Activated CD4-positive, alpha-beta T cell treated with anti-CD3 and anti-CD28 coated beads, Interleukin-2, Interleukin-4, amounts not matched to agents 100 ng/mL and 50 ng/mL, durations not matched to agents 16 hours and 8 hours (primary cell): Measurements from ENCODE around the gene LHPP.

ENCODE experiments used
- DNase-seq: peaks from one replicate; pipeline ENCODE4 v3.0.0-alpha.2; 2020; ENCODE audit warnings: low spot score

The LHPP gene

DNA sequence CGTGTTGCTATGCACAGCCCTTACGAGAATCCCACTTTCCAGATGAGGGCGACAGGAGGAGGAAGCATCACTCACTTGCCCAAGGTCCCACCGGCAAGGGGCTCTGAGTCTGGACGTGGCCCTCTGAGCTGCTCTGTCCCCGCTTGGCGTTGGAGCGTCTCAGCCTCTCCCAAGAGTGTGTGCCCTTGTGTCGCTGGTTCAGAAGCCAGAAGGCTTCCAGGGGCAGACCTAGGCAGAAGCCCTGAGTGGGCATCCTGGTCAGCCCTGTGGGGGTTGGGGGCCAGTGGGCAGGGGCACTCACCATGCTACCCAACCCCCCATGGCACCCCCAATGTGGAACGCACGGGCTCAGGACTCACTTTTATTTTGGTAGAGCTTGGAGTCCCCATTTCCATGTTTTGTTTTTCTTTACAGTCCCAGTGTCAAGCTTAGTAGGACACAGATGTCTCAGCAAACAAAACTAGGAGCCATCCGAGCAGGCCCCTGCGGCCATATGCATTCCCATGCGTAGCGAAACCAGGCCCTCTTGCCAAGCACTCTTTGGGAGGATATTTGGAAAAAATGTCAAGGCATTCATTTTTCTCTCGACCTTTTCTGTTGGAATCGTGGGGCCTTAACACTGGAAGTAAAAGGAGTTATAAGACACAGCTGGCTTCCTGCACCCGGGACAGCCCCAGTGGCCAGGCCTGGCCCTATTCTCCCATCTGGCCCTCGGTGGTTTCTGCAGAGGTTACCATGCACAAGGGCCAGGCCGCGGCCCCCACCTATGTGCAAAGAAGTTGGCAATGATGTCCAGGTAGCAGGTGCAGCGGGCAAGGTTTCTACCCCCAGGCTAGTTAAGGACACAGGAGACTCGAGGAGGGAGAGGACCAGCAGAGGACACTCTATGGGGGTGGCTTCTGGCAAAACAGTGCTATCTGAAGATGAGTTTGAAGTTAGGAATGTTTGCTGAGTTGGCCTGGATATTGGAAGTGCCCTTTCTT lies 97.0 kb downstream of the LHPP start:
- no peak for DNase-seq

DNA sequence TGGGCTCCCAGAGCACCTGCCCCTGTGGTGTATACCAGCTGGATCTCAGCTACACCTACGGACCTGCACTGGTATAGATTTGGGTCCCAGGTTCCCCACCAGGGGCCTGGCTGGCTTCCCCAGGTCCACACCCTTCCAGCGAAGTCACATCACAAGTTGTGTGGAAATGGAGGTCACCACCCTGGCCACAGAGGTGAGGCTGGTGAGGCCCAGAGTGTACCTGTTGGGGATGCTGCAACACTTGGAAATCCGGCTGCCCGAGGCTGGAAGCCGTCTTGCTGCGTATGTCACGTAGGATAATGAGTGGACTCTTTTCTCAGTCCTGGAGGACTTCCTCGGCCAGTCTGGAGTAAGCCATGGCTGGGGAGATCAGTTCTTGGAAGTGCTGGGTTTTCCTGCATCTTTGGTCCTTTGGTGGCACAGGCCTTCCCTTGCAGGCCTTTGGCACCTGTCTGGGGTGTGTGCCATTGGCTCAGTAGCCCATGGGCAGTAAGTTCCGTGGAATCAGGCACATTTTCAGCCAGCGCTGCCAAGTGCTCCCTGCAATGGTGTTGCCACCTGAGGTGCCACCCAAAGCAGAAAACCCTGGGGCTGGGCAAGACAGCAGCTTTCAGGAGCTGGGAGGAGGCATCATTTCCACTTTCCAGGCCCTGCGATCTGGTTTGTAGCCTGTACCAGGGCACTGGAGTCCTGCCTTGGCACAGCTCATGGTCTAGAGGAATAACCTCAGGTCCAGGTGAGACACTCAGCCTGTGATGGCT lies 97.9 kb downstream of the LHPP start:
- no peak for DNase-seq

DNA sequence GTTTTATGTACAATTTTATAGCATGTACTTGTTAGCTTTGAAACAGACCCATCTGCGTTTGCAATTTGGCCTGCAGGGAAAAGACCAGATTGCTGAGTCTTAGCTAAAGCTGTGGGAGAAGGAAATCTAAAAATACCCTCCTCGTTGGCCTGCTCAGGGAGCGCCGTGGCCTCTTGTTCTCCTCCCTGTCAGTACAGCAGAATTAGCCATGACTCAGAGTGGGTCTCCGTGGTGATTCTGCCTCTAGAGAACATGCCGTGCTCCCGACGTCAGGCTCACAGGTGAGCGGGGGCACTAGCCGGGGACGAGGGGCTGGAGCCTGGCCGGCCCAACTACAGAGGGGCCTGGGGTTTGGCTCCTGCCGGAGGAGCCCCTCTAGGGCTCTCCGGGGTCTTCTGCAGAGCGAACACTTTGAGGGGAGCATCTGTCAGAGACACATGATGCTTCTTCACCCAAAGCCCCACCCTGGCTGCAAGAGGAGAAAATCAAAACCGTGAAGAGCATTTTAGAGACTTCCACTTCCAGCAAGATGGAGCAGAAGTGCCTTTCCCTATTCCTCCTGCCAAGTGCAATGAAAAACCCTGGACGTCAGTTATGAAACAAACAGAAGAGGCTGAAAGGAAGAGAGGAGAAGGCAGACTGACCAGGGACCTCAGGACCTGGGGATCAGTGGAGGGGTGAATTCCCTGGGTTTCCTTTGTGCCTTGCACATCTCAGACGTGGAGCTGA lies 98.9 kb downstream of the LHPP start:
- DNase-seq: no peak

DNA sequence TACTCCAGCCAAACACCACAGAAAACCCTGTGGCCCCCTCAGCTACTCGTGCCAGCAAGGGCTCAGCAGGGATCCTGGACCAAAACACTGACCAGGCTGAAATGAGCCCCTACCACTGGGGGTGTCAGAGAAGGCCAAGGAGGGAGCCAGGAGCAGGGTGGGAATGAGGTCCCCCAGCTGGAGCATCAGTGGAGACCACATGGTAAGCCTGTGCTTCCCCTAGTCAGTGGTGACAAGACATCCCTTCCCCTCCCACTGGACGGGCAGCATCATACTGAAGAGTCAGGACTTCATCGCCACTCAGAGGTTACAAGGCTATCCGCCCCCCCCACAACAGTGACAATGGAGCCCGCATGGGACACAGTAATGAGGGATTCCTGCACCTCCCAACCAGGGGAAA lies 99.6 kb downstream of the LHPP start:
- DNase-seq: no peak

DNA sequence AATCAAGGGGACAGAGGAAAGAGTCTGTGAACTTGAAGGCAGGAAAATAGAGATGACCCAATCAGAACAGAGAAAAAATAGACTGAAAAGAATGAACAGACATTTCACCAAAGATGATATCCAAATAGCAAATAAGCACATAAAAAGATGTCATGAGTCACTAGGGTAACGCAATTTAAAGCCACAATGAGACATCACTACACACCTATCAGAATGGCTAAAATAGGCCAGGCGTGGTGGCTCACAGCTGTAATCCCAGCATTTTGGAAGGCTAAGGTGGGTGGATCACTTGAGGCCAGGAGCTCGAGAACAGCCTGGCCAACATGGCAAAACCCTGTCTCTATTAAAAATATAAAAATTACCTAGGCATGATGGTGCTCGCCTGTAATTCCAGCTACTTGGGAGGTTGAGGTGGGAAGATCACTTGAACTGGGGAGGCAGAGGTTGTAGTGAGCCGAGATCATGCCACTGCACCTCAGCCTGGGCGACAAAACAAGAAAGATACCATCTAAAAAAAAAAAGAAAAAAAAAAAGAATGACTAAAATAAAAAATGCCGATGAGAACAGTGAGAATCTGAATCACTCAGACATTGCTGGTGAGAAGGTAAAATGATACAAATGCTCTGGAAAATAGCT lies 100.9 kb downstream of the LHPP start:
- no peak for DNase-seq

DNA sequence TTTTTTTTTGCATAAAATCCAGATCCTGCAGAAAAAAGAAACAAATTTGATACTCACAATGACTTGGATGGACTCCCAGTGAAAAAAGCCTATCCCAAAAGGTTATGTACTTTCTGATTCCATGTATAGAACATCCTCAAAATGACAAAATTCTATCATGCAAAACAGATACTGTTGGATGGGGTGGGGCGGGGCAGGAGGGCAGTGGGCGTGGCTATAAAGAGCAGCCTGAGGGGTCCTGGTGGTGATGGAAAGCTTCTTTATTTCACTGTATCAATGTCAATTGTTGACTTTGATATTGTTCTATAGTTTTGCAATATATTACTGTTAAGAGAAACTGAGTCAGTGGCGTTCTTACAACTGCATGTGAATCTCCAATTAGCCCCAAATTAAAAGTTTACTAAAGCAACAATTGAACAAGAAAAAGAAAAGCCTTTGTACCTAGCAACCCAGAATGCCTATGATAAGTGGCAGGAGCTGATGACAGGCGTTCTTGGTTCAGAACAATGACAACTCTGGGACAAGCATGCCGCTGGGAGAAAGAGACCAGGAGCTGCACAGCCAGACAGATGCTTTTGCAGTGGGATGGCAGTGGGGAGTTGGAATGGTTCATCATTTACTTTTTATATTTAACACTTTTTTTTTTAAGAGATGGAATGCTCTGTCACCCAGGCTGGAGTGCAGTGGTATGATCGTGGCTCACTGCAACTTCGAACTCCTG lies 101.9 kb downstream of the LHPP start:
- DNase-seq: no peak

DNA sequence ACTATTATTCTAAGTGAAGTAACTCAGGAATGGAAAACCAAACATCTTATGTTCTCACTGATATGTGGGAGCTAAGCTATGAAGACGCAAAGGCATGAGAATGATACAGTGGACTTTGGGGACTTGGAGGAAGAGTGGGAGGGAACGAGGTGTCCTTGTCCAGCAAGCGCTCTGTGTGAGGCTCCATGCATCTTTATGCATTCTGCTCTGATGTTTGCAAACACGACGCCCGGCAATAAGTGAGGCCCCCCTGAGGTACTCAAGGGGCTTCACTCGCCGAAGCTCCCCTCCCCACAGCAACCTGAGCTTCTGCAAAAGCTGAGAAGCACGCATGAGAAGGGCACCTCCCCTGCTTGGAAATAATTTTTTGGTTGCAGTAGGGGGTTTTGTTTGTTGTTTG lies 103.3 kb downstream of the LHPP start:
- DNase-seq: no peak

DNA sequence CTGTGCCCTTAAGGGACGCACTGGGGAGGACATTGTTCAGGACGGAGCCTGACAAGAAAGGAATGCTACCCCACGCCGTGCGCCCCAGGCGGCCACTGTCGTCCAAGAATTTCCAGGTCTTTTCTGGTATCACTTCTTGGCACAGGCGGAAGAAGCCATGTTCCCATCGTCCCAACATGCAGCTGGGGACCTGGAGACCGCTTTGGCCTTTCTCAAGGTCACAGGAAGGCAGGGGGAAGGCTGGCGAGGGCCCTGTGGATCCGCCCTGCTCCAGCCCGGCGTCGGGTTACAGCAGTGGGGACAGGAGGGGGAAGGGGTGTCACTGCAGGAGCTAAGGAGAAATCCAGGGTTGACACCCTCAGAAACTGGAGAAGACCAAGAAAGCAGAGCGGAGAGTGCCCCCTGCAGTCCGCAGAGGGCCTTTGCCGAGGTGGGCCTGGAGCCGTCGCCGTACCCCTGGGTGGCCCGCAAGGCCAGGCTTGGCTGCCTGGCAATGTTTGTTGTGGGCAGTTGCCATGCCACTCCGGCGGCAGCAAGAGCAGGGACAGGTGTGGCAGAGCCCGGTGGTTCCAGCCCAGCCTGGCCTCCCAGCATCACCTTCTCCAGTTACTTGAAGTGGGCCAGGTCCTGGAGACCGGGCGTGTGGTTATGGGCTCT lies 104.1 kb downstream of the LHPP start:
- DNase-seq: no peak

DNA sequence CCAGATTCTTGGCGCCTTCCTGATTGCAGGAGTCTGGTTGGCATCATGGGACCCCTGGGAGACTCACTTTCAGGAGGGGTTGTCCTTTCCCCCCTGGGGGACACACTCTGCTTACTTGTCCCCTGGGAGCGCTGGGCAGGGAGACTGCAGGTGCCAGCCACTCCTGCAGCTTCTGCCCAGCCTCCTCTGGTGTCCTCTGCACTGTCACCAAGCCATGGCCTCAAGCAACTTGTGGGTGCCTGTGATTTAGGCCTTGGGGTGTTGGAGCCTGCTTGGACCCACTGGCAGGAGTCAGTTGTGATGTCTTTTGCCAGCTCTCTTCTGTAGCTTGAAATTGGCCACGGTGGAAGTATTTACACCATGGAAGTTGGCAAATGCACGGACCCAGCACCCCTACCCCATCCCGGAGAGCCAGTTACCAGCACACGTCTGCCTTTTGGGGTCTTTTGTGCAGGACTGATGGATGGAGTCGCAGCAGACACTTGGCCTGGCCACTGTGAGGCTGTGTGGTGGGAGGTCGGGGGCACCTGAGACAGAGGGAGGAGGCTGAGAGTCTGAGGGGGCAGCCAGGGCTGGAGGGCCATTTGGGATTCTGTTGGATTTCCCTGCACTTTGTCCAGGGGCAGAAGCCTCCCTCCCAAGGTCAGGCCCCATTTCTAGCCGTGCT lies 104.7 kb downstream of the LHPP start:
- DNase-seq: no peak

DNA sequence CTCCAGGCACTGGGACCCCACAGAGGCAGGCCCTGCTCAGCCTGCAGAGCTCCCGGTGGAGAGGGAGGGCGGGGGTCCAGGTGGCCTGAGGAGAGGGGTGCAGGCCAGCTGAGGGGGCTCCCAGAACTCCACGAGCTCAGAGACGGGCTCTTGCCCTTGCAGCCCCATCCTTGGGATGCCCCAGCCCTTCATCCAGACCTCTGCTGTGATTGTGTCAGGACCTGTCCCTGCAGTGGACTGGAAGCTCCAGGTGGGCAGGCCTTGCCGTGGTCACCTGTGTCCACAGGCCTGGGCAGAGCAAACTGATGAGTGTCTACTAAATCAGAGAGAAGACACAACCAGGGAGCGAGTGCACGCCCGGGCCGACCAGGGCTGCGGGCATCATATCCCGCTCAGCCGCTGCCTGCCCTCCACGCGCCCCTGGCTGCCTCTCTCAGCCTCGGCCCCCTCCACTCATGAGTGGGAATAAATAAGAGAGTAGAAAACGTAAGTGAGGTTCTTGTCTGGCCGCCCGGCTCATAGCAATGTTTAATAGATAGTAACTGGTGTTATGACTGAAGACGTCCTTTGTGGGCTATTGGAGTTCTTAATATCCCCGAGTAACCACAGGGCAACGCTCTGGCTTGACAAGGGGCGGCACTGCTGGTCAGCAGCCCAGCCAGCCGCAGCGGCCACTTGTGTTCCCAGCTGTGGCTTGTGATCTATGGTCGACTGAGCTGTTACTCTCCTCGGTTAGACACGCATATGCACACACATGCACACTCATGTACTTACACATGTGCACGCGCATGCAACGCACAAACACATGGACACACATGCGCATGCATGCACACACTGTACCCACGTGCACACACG lies 105.6 kb downstream of the LHPP start:
- no peak for DNase-seq

DNA sequence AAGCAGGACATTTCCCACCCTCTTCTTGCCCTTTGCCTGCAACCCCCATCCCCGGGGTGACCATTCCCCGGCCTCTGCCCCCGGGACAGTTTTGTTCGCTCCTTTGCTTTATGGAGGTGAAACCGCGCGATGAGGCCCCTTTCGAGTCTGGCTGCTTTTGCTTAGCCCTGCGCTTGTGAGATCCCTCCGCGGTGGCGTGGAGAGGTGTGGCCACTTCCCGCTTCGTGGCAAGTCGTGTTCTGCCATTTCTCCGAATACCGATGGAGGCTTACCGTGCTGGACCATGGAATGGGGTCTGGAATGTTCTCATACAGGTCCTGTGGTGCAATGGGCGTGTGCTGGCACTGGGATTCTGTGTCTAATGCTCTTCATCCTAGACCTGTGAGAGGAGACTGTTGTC lies 106.7 kb downstream of the LHPP start:
- DNase-seq: no peak

DNA sequence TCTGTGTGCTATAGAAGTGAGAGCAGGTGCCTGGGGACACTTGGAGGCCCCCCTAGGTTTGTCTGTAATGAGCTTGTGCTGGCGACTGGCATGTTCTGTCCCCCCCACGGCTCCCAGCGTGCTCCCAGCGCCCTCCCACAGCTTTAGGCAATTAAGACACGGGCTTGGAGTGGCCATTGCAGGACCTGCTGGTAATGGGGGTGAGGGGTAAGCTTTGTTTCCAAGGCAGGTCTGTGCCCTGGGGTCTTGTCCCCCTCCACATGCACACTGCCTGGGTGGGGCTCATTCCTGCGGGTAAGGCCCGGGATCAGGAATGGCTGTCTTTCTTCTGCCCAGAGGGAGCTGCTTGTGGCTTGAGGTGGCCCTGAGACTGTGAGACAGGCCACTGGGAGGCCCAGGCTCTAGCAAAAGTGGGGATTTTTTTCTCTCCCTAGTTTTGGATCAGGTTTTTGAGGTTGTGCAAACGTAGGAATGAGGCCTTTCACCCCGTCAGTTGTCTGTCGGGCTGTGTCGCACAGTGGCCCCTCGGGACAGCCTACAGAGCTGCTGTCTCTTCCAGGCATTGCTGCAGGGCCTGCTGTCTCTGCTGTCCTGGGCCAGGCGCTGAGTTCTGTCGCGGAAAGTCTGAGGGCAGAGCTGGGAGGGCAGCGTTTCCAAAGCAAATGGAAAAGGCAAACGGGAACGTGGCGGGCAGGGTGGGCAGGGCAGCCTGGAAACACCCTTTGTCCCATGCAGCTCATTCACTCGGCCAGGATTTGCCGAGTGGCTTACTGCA lies 107.4 kb downstream of the LHPP start:
- DNase-seq: no peak

DNA sequence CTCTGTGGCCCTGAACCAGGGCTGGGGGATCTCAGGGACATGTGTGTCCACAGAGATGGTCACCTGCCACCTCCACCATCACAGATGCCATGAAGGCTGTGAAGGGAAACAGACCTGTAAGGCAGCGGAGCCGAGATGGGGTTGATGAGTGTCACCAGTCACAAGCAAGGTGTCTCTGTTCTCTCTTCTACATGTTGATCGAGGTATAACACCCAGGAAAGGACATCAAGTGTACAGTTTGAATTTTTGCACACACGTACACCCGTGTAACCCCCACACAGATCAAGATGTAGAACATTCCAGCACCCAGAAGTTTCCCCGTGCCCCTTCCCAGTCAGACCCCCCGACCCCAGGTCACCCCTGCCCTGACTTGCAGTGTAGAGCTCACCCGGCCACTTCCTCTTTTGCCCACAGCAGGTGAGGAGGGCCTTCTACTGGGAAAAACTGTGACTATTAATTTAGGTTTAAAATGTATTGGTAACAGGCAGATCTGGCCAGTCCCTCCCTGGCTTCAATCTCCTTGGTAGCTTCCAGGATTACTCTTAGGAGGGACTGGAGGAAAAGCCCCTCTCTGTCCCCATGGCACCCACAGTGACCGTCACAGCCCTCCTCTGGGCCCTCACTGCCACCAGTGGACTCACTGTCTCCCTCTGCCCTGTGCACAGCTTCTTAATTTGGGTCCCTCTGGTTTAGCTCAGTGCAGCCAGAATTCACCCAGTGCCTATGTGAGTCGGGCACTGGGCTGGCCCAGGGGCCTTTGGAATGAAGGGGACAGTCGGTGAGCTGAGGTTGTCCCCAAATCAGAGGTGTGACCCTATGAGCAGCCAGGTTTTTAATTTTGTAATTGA lies 108.2 kb downstream of the LHPP start:
- no peak for DNase-seq

DNA sequence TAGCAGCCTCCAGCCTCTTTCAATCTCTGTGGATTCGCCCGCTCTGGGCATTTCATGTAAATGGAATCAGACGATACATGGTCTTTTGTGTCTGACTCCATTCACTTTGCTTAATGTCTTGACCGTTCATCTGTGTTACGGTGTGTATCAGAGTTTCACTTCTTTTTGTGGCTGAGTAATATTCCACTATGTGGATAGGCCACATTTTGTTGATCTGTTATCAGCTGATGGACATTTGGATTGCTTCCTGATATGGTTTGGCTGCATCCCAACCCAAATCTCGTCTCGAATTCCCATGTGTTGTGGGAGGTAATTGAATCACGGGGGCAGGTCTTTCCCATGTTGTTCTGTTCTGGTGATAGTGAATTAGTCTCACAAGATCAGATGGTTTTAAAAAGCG lies 109.0 kb downstream of the LHPP start:
- no peak for DNase-seq

DNA sequence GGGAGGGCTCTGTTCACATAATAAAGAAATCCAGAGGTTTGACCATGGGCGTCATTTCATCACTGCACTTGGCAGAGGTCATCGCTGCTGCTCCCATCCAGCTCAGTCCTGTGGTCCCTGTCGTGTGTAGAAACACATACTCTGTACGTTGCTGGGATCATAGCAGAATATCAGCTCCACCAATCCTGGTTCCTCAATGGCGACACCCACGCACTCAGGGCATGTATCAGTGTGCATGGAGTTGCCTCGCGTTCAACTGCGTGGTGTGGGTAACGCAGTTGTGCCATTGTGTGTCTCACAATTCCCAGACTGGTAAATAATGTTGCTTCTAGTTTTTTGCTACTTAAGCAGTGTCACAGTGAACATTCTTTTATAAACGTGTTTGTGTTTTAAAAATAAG lies 111.1 kb downstream of the LHPP start:
- no peak for DNase-seq

DNA sequence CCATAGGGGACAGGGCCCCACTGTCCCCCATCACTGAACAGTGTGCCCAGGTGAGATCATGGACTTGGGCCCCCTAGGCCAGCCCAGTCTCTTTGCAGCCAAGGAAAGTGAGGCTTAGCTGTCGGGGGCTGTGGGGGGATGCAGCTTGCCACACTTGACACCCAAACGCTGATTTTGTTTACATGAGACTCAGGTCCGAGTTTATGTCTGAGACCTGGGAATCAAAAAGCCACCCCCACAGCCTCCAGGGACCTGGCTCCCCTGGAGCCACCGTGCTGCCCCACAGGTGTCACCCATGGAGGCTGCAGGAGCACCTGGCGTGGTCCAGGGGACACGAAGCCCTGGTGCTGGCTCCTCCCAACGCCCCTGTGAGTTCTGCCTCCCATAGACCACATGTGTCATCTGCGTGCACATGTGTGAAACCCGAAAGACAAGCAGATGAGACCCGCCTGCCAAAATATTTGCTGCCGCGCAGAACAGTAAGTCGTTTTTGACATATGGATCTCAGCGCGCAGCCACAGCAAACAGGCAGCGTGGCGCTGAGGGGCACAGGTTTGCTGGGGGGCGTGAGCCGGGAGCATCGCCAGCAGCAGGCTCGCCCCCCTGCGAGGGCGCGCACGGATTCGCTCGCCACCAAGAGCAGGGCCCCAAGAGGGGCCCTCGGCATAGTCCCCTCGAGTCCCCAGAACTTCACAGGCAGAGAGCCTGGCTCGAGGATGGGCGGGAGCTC lies 112.3 kb downstream of the LHPP start:
- DNase-seq: no peak
